Measurements from ENCODE around the gene CRYGN.

CRYGN gene

GRCh38 chr7:151436446-151437158 is 3.3 kb downstream of the CRYGN start:
- no peak for TF ChIP-seq CTCF (IDR thresholded peaks at IDR 0.05)

- TF ChIP-seq CTCF (IDR thresholded peaks at IDR 0.05): no peak
These were observed 4.0 kb downstream of the CRYGN start for GRCh38 chr7:151435971-151436370.

- no peak for TF ChIP-seq CTCF (IDR thresholded peaks at IDR 0.05)
These were observed 4.6 kb downstream of the CRYGN start for GRCh38 chr7:151435103-151435916.

GRCh38 chr7:151434549-151434948 is 5.4 kb downstream of the CRYGN start:
- TF ChIP-seq CTCF (IDR thresholded peaks at IDR 0.05): no peak

GRCh38 chr7:151433721-151434400 is 6.1 kb downstream of the CRYGN start:
- no peak for TF ChIP-seq CTCF (IDR thresholded peaks at IDR 0.05)

- no peak for TF ChIP-seq CTCF (IDR thresholded peaks at IDR 0.05)
These were observed 7.1 kb downstream of the CRYGN start for GRCh38 chr7:151432658-151433521.
